DOHH2 (cell line): Measurements from ENCODE around the gene HS3ST4.

Experiments used
- CTCF ChIP-seq: fragments of 200-600 bp; sonication (generic); IDR thresholded peaks from one replicate; pipeline ENCODE4 v1.5.1; 2014; ENCODE audit warnings: antibody characterized with exemption, mild to moderate bottlenecking, low read depth, low read length; ENCODE audit not compliant: poor library complexity, severe bottlenecking
- EZH2phosphoT487 ChIP-seq: fragments of 200-600 bp; sonication (generic); IDR thresholded peaks from 2 replicates; pipeline ENCODE4 v1.6.1; 2017; ENCODE audit warnings: borderline replicate concordance, mild to moderate bottlenecking, antibody characterized with exemption, low read length, moderate library complexity, mixed read lengths

DNA sequence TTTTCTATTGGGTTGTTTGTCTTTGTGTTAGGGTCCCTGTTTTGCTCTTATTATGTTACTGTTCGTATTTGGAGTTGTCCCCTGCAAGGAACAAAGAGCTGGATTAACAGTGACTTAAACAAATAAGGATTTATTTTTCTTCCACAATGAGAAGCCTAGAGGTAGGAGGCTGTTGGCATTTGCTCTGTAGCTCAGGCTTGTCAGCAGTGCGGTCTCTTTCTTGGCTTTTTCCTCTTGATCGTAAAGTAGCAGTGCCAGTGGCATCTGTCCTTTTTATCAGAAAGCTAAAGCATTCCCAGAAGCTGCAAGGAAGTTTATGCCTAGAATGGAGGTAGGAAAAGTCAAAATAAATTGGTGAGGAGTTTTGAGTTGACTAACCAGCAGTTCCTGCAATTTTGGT lies 154.1 kb downstream of the HS3ST4 start:
- TF ChIP-seq CTCF (no peak), EZH2phosphoT487 (no peak)
